Mucosa of rectum (tissue), 2 donors: ENCODE measurements around the gene CENPP.

ENCODE experiments used
- H3K27ac ChIP-seq, 2 donors: one replicate each; pipeline ENCODE4 v1.7.0; 2013; ENCODE audit warnings: inconsistent platforms in 2 of 2, low read depth in 2 of 2, low read length in 2 of 2
- H3K27me3 ChIP-seq, 2 donors: one replicate each; pipeline ENCODE4 v1.7.0; 2013; ENCODE audit warnings: low read length in 2 of 2; ENCODE audit not compliant: control insufficient read depth in 2 of 2, insufficient read depth in 2 of 2
- H3K36me3 ChIP-seq, 2 donors: one replicate each; pipeline ENCODE4 v1.7.0; 2013; ENCODE audit warnings: low read length in 2 of 2; ENCODE audit not compliant: control insufficient read depth in 2 of 2, insufficient read depth in 2 of 2
- H3K4me1 ChIP-seq, 2 donors: one replicate each; pipeline ENCODE4 v1.7.0; 2013; ENCODE audit warnings: low read length in 2 of 2, mild to moderate bottlenecking in 1 of 2; ENCODE audit not compliant: control insufficient read depth in 2 of 2, insufficient read depth in 2 of 2
- H3K4me3 ChIP-seq, 2 donors: one replicate each; pipeline ENCODE4 v1.7.0; 2013; ENCODE audit warnings: low read length in 2 of 2
- H3K9ac ChIP-seq, 2 donors: one replicate each; pipeline ENCODE4 v1.7.0; 2013; ENCODE audit warnings: low read length in 2 of 2, low read depth in 1 of 2, mild to moderate bottlenecking in 1 of 2
- H3K9me3 ChIP-seq, 2 donors: one replicate each; pipeline ENCODE4 v1.7.0; 2013; ENCODE audit warnings: low read length in 2 of 2; ENCODE audit not compliant: control insufficient read depth in 2 of 2
- donor health status: healthy.
- donor health status: Normal muscosa, but diverticular disease.

Gene CENPP

DNA sequence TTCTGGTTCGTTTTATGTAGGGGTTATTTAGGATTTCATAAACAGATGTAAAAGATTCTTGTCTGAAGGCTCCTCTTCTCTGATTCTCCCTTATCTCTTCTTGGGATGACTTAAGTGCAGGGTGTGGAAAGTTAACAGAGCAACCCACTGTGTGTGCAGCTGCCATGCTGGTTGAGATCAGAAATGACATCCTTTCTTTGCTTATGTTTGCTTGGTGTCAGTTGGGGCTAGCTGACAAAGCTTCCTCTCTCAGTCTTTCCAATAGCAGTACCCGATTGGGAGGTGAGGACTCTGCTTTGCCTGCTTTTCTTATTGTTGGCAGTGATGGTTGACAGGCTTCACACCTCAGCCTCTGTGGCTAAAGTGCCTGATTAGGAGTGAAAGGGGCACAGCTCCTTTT is 52.1 kb downstream of the CENPP start:
- Histone ChIP-seq H3K9me3 (no peaks in the 10 kb centered on the region), H3K9ac (no peak overlapping the region), H3K27ac (no peak overlapping the region), H3K4me3 (no peak overlapping the region), H3K27me3 (no peaks in the 10 kb centered on the region), H3K4me1 (peaks cover 0 to 3% of the 10 kb centered on the region in 2 donors), H3K36me3 (no peaks in the 10 kb centered on the region)

- Histone ChIP-seq H3K9ac (no peak overlapping the region), H3K9me3 (no peaks in the 10 kb centered on the region), H3K27ac (no peak overlapping the region), H3K4me3 (no peak overlapping the region), H3K4me1 (peaks cover 0 to 3% of the 10 kb centered on the region in 2 donors), H3K27me3 (no peaks in the 10 kb centered on the region), H3K36me3 (no peaks in the 10 kb centered on the region)
Measured at GRCh38 chr9:92378865-92379560, 53.3 kb downstream of the CENPP start.

- Histone ChIP-seq H3K9ac (no peak overlapping the region), H3K27me3 (no peaks in the 10 kb centered on the region), H3K4me1 (peaks cover 0 to 3% of the 10 kb centered on the region in 2 donors), H3K9me3 (no peaks in the 10 kb centered on the region), H3K27ac (no peak overlapping the region), H3K36me3 (no peaks in the 10 kb centered on the region), H3K4me3 (no peak overlapping the region)
Measured at GRCh38 chr9:92380603-92381002, 54.9 kb downstream of the CENPP start.

DNA sequence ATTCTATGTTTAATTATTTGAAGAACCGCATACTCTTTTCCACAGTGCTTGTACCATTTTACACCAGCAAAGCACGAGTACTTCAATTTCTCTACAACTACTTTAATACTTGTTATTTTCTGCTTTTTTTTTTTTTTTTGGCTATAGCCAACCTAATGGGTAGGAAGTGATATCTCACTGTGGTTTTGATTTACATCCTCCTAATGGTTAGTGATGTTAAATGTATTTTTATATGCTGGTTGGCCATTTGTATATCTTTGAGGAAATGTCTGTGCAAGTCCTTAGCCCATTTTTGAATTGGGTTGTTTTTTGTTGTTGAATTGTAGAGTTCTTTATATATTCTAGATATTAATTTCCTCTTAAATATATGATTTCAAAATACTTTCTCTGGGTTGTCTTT is 56.0 kb downstream of the CENPP start:
- H3K4me1 ChIP-seq: peaks cover 0 to 3% of the 10 kb centered on the region in 2 donors
- no peak overlapping the region for H3K9ac ChIP-seq
- H3K9me3 ChIP-seq: no peaks in the 10 kb centered on the region
- no peak overlapping the region for H3K27ac ChIP-seq
- H3K4me3 ChIP-seq: no peak overlapping the region
- H3K36me3 ChIP-seq: no peaks in the 10 kb centered on the region
- no peaks in the 10 kb centered on the region for H3K27me3 ChIP-seq

GRCh38 chr9:92384375-92384774 is 58.6 kb downstream of the CENPP start:
- H3K27me3 ChIP-seq: no peaks in the 10 kb centered on the region
- H3K9ac ChIP-seq: no peak overlapping the region
- H3K4me3 ChIP-seq: no peak overlapping the region
- H3K9me3 ChIP-seq: no peaks in the 10 kb centered on the region
- H3K4me1 ChIP-seq: no peaks in the 10 kb centered on the region
- H3K27ac ChIP-seq: no peak overlapping the region
- no peaks in the 10 kb centered on the region for H3K36me3 ChIP-seq

DNA sequence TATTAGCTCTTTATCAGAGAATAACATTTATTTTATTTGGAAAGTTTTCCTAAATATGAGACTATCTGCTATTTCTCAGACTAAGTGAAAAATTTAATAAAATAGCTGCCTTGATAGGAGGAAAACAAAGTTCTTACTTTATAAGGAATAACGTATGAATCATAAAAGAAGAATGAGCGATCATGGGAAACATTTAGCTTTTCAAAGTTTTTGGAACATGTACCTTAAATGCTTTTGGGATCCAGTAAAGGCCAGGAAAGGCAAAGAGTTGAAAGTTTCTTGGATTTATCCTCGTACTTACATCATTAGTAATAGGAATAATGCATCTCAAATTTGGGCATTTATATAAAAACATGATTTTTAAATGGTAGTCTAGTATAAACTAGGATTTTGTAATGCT is 59.2 kb downstream of the CENPP start:
- Histone ChIP-seq H3K4me3 (no peak overlapping the region), H3K27me3 (no peaks in the 10 kb centered on the region), H3K4me1 (no peaks in the 10 kb centered on the region), H3K27ac (no peak overlapping the region), H3K9me3 (no peaks in the 10 kb centered on the region), H3K9ac (no peak overlapping the region), H3K36me3 (no peaks in the 10 kb centered on the region)

GRCh38 chr9:92385477-92385876 is 59.7 kb downstream of the CENPP start:
- no peak overlapping the region for H3K9ac ChIP-seq
- H3K9me3 ChIP-seq: no peaks in the 10 kb centered on the region
- no peaks in the 10 kb centered on the region for H3K27me3 ChIP-seq
- H3K4me1 ChIP-seq: no peaks in the 10 kb centered on the region
- no peak overlapping the region for H3K27ac ChIP-seq
- no peaks in the 10 kb centered on the region for H3K36me3 ChIP-seq
- no peak overlapping the region for H3K4me3 ChIP-seq

GRCh38 chr9:92385953-92386352 is 60.2 kb downstream of the CENPP start:
- no peak overlapping the region for H3K4me3 ChIP-seq
- H3K9me3 ChIP-seq: no peaks in the 10 kb centered on the region
- H3K27ac ChIP-seq: no peak overlapping the region
- H3K4me1 ChIP-seq: no peaks in the 10 kb centered on the region
- no peaks in the 10 kb centered on the region for H3K27me3 ChIP-seq
- H3K9ac ChIP-seq: no peak overlapping the region
- H3K36me3 ChIP-seq: no peaks in the 10 kb centered on the region

GRCh38 chr9:92392690-92393089 is 66.9 kb downstream of the CENPP start:
- no peaks in the 10 kb centered on the region for H3K4me1 ChIP-seq
- H3K36me3 ChIP-seq: no peaks in the 10 kb centered on the region
- H3K27ac ChIP-seq: no peak overlapping the region

DNA sequence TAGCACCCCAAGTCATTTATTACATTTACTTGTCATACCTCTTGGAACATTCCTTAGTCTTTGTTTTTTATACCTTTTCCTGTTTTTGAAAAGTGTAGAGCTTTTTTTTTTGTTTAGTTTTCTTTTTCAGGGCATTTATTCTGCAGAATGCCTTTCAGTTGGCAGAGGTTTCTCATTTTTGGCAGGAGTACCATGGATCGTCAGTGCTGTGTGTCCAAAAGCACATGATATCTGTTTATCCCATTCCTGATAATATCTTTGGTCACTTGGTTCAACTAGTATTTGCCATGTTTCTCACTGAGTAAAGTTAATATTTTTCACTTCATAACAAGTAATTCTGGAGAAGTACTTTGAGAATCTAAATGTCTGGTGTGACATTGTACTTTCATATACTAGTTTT is 67.9 kb downstream of the CENPP start:
- Histone ChIP-seq H3K4me3 (no peak overlapping the region), H3K27ac (no peak overlapping the region)

More at GRCh38 chr9:92392690-92393089, 66.9 kb downstream of the CENPP start:
- no peaks in the 10 kb centered on the region for H3K27me3 ChIP-seq
- H3K4me3 ChIP-seq: no peak overlapping the region
- no peaks in the 10 kb centered on the region for H3K9me3 ChIP-seq
- H3K9ac ChIP-seq: no peak overlapping the region

More for the DNA sequence above, 67.9 kb downstream of the CENPP start:
- Histone ChIP-seq H3K9ac (no peak overlapping the region), H3K9me3 (no peaks in the 10 kb centered on the region), H3K27me3 (no peaks in the 10 kb centered on the region), H3K36me3 (no peaks in the 10 kb centered on the region), H3K4me1 (no peaks in the 10 kb centered on the region)
